Keratinocyte (primary cell): Measurements from ENCODE around the gene PPP1R16B. TPM values are rescaled to one million over a fixed set of nuclear protein-coding genes. Genes with fewer than 3 reads are reported as not detected.

ENCODE experiments used
- DNase-seq: peaks from one replicate; pipeline ENCODE4 v3.0.0-alpha.2; 2011; ENCODE audit warnings: low read depth, missing footprints, low spot score
- FAIRE-seq: peaks from 2 replicates; lab custom pipeline; 2011; peaks lifted over from hg19 to GRCh38; lab: Jason Lieb, UNC
- H2AFZ ChIP-seq: 2 replicates; pipeline ENCODE4 v1.6.0; 2012; ENCODE audit warnings: low read length, control low read depth, inconsistent platforms; ENCODE audit not compliant: control insufficient read depth
- H3K27ac ChIP-seq: 2 replicates; pipeline ENCODE4 v1.5.1; 2011; ENCODE audit warnings: low read length; ENCODE audit not compliant: control insufficient read depth, insufficient read depth
- H3K27me3 ChIP-seq: 3 replicates; pipeline ENCODE4 v1.6.0; 2011; ENCODE audit warnings: low read length; ENCODE audit not compliant: control insufficient read depth, insufficient read depth; ENCODE audit errors: extremely low read depth
- H3K36me3 ChIP-seq, 2 experiments: 2 replicates in 1 of 2; 3 replicates in 1 of 2; pipeline ENCODE4 v1.5.1; 2011; ENCODE audit warnings: low read length in 2 of 2, mild to moderate bottlenecking in 1 of 2; ENCODE audit not compliant: control insufficient read depth in 2 of 2, insufficient read depth in 2 of 2; ENCODE audit errors: extremely low read depth in 1 of 2
- H3K4me1 ChIP-seq: 3 replicates; pipeline ENCODE4 v1.5.1; 2011; ENCODE audit warnings: low read length; ENCODE audit not compliant: control insufficient read depth, insufficient read depth; ENCODE audit errors: extremely low read depth
- H3K4me2 ChIP-seq: 3 replicates; pipeline ENCODE4 v1.6.0; 2011; ENCODE audit warnings: low read depth, low read length; ENCODE audit not compliant: control insufficient read depth, insufficient read depth; ENCODE audit errors: extremely low read depth
- H3K4me3 ChIP-seq, 3 experiments: fragments of 200-600 bp in 1 of 3; sonication (generic) in 1 of 3; 2 replicates in 2 of 3; 3 replicates in 1 of 3; pipeline ENCODE4 v1.5.1; 2011 to 2016; ENCODE audit warnings: low read length in 3 of 3, mild to moderate bottlenecking in 3 of 3, control low read depth in 2 of 3, inconsistent platforms in 1 of 3, low read depth in 1 of 3, mixed read lengths in 1 of 3, mixed run types in 1 of 3, moderate library complexity in 1 of 3; ENCODE audit not compliant: control insufficient read depth in 2 of 3, insufficient read depth in 2 of 3; ENCODE audit errors: extremely low read depth in 1 of 3
- H3K79me2 ChIP-seq: 2 replicates; pipeline ENCODE4 v1.6.0; 2012; ENCODE audit warnings: low read length; ENCODE audit not compliant: control insufficient read depth, insufficient read depth
- H3K9ac ChIP-seq: 3 replicates; pipeline ENCODE4 v1.6.0; 2011; ENCODE audit warnings: low read length; ENCODE audit not compliant: control insufficient read depth, insufficient read depth; ENCODE audit errors: extremely low read depth
- H3K9me1 ChIP-seq: 3 replicates; pipeline ENCODE4 v1.6.0; 2011; ENCODE audit warnings: low read length; ENCODE audit not compliant: control insufficient read depth, insufficient read depth; ENCODE audit errors: extremely low read depth
- H3K9me3 ChIP-seq: 2 replicates; pipeline ENCODE4 v1.5.1; 2012; ENCODE audit warnings: low read depth, low read length; ENCODE audit not compliant: control insufficient read depth
- H4K20me1 ChIP-seq: 3 replicates; pipeline ENCODE4 v1.6.0; 2011; ENCODE audit warnings: low read length; ENCODE audit not compliant: control insufficient read depth, insufficient read depth; ENCODE audit errors: extremely low read depth
- EZH2 ChIP-seq: IDR thresholded peaks from one replicate; pipeline ENCODE4 v1.6.1; 2012; ENCODE audit warnings: inconsistent platforms, mild to moderate bottlenecking, low read length, moderate library complexity
- dilution Hi-C: fragments of 300-500 bp; cut with MboI; formaldehyde crosslinking; loops from one replicate; pipeline ENCODE4 v1.7.0; 2020; ENCODE audit warnings: low sequenced_read_pairs; ENCODE audit not compliant: extremely low pct_ligation_motif_present
- polyA plus RNA-seq, 5 experiments: library from polyadenylated mRNA; depleted of rRNA in 3 of 5; stranded (reverse) in 3 of 5; stranded (forward) in 1 of 5; unstranded in 1 of 5; fragments of >200 nt; gene quantifications; 1 replicate in 1 of 5; 2 replicates in 3 of 5; 3 replicates in 1 of 5; pipeline versions ENCODE4 v1.2.1 to v1.2.3, GENCODE V29; 2011 to 2012; ENCODE audit warnings: missing spikeins in 2 of 5, low read depth in 1 of 5, low replicate concordance in 1 of 5
- TF ChIP-seq, protein P1 (sequence below), 3 experiments: IDR thresholded peaks in 1 of 3; conservative IDR thresholded peaks in 1 of 3; optimal IDR thresholded peaks in 1 of 3; 2 replicates in 2 of 3; 3 replicates in 1 of 3; pipeline versions ENCODE3 to v1.5.1; 2011; ENCODE audit warnings: low read length in 3 of 3, mild to moderate bottlenecking in 3 of 3, moderate library complexity in 2 of 3, control low read depth in 1 of 3, inconsistent platforms in 1 of 3; ENCODE audit not compliant: insufficient read depth in 2 of 3; ENCODE audit errors: extremely low read depth in 1 of 3

Gene PPP1R16B
- polyA plus RNA-seq, 1 donor (not counting 4 experiments of a cell fraction or from before 2014, with no cell fraction given), result not detected

DNA sequence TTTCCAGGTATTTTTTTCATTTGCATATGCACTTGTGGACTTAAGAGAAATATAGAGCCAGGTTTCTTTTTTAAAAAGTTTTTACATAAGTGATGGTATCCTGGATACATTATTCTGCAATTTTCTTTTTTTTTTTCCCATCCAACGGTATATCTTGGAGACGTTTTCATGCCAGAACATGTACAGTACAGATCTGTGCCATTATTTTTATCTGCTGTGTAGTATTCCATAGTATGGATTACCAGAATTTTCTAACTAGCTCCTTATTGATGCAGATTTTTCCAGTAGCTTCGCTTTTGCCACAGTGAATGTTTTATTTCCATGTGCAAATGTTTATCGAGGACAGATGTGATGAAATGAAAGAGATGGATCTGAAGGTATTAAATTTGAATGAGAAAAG is 34.1 kb downstream of the PPP1R16B start:
- Histone ChIP-seq H3K79me2 (no peaks in the 10 kb centered on the region), H3K36me3 (no peaks in the 10 kb centered on the region), H3K9me3 (no peaks in the 10 kb centered on the region), H3K27ac (no peak overlapping the region), H3K27me3 (no peaks in the 10 kb centered on the region), H4K20me1 (no peaks in the 10 kb centered on the region), H2AFZ (no peak overlapping the region), H3K4me3 (no peak overlapping the region), H3K4me1 (no peaks in the 10 kb centered on the region), H3K4me2 (no peak overlapping the region), H3K9me1 (no peaks in the 10 kb centered on the region), H3K9ac (no peak overlapping the region)
- DNase-seq (no peak), FAIRE-seq (no peak)
- TF ChIP-seq, protein P1, sequence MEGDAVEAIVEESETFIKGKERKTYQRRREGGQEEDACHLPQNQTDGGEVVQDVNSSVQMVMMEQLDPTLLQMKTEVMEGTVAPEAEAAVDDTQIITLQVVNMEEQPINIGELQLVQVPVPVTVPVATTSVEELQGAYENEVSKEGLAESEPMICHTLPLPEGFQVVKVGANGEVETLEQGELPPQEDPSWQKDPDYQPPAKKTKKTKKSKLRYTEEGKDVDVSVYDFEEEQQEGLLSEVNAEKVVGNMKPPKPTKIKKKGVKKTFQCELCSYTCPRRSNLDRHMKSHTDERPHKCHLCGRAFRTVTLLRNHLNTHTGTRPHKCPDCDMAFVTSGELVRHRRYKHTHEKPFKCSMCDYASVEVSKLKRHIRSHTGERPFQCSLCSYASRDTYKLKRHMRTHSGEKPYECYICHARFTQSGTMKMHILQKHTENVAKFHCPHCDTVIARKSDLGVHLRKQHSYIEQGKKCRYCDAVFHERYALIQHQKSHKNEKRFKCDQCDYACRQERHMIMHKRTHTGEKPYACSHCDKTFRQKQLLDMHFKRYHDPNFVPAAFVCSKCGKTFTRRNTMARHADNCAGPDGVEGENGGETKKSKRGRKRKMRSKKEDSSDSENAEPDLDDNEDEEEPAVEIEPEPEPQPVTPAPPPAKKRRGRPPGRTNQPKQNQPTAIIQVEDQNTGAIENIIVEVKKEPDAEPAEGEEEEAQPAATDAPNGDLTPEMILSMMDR (optimal IDR thresholded peaks at IDR 0.05 in 1 of 3, IDR thresholded peaks at IDR 0.05 in 1 of 3, conservative IDR thresholded peaks at IDR 0.05 in 1 of 3; ENCODE audit: extremely low read depth in 1 of 3, insufficient read depth in 2 of 3, low read length in 3 of 3), result no peak
- TF ChIP-seq EZH2, result no peak
- dilution Hi-C loops, result no loop called here

- Histone ChIP-seq H3K79me2 (no peaks in the 10 kb centered on the region), H2AFZ (no peak overlapping the region), H3K9ac (no peak overlapping the region), H3K36me3 (no peaks in the 10 kb centered on the region), H3K4me1 (no peaks in the 10 kb centered on the region), H3K4me2 (no peak overlapping the region), H3K27ac (no peak overlapping the region), H3K9me1 (no peaks in the 10 kb centered on the region), H3K9me3 (no peaks in the 10 kb centered on the region), H3K4me3 (no peak overlapping the region), H3K27me3 (no peaks in the 10 kb centered on the region), H4K20me1 (no peaks in the 10 kb centered on the region)
- no peak for TF ChIP-seq EZH2
- TF ChIP-seq, protein P1 (optimal IDR thresholded peaks at IDR 0.05 in 1 of 3, IDR thresholded peaks at IDR 0.05 in 1 of 3, conservative IDR thresholded peaks at IDR 0.05 in 1 of 3; ENCODE audit: extremely low read depth in 1 of 3, insufficient read depth in 2 of 3, low read length in 3 of 3), result no peak
- FAIRE-seq (no peak), DNase-seq (no peak)
- dilution Hi-C loops, result no loop called here
These were observed 34.8 kb downstream of the PPP1R16B start for GRCh38 chr20:38840053-38840893.
